ENCODE results near the gene ST3GAL3.

- TF ChIP-seq, protein P1, sequence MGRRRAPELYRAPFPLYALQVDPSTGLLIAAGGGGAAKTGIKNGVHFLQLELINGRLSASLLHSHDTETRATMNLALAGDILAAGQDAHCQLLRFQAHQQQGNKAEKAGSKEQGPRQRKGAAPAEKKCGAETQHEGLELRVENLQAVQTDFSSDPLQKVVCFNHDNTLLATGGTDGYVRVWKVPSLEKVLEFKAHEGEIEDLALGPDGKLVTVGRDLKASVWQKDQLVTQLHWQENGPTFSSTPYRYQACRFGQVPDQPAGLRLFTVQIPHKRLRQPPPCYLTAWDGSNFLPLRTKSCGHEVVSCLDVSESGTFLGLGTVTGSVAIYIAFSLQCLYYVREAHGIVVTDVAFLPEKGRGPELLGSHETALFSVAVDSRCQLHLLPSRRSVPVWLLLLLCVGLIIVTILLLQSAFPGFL (CRISPR knock-in tag; IDR thresholded peaks at IDR 0.05) = no peak
- TF ChIP-seq, protein P2, sequence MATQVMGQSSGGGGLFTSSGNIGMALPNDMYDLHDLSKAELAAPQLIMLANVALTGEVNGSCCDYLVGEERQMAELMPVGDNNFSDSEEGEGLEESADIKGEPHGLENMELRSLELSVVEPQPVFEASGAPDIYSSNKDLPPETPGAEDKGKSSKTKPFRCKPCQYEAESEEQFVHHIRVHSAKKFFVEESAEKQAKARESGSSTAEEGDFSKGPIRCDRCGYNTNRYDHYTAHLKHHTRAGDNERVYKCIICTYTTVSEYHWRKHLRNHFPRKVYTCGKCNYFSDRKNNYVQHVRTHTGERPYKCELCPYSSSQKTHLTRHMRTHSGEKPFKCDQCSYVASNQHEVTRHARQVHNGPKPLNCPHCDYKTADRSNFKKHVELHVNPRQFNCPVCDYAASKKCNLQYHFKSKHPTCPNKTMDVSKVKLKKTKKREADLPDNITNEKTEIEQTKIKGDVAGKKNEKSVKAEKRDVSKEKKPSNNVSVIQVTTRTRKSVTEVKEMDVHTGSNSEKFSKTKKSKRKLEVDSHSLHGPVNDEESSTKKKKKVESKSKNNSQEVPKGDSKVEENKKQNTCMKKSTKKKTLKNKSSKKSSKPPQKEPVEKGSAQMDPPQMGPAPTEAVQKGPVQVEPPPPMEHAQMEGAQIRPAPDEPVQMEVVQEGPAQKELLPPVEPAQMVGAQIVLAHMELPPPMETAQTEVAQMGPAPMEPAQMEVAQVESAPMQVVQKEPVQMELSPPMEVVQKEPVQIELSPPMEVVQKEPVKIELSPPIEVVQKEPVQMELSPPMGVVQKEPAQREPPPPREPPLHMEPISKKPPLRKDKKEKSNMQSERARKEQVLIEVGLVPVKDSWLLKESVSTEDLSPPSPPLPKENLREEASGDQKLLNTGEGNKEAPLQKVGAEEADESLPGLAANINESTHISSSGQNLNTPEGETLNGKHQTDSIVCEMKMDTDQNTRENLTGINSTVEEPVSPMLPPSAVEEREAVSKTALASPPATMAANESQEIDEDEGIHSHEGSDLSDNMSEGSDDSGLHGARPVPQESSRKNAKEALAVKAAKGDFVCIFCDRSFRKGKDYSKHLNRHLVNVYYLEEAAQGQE (IDR thresholded peaks at IDR 0.05; ENCODE audit: borderline replicate concordance in 1 of 2, low read depth in 1 of 2, low read length in 2 of 2) = no peak
- TF ChIP-seq JUN (CRISPR knock-in tag; IDR thresholded peaks at IDR 0.05) (no peak), MYNN (CRISPR knock-in tag; IDR thresholded peaks at IDR 0.05; ENCODE audit: low read depth) (no peak), ASH2L (IDR thresholded peaks at IDR 0.05; ENCODE audit: insufficient read length, low read depth, low read length) (no peak), SCMH1 (CRISPR knock-in tag; IDR thresholded peaks at IDR 0.05; ENCODE audit: borderline replicate concordance) (no peak), CTCF (CRISPR knock-in tag; IDR thresholded peaks at IDR 0.05) (no peak), GTF2F1 (IDR thresholded peaks at IDR 0.05; ENCODE audit: low read length) (no peak), CENPBD1 (CRISPR knock-in tag; IDR thresholded peaks at IDR 0.05; ENCODE audit: borderline replicate concordance, low read depth) (no peak), CCAR2 (optimal IDR thresholded peaks at IDR 0.05; ENCODE audit: low read depth, low read length) (no peak), ZNF331 (CRISPR knock-in tag; IDR thresholded peaks at IDR 0.05) (no peak), FOSL1 (CRISPR knock-in tag; IDR thresholded peaks at IDR 0.05; ENCODE audit: borderline replicate concordance) (no peak)
Observed at GRCh38 chr1:43856188-43856587, 148.9 kb downstream of the ST3GAL3 start.

Measured in HepG2 (cell line).